DND-41 (cell line): ENCODE measurements around the gene CEP131.

ENCODE experiments used
- EZH2 ChIP-seq: IDR thresholded peaks from 3 replicates; pipeline ENCODE4 v1.6.1; 2012; ENCODE audit warnings: borderline replicate concordance, low read depth, mild to moderate bottlenecking, moderate library complexity, low read length, inconsistent platforms; ENCODE audit not compliant: severe bottlenecking
- TF ChIP-seq, protein P1 (sequence below): IDR thresholded peaks from 2 replicates; pipeline ENCODE4 v1.5.1; 2012; ENCODE audit warnings: borderline replicate concordance, low read length, moderate library complexity, mild to moderate bottlenecking; ENCODE audit not compliant: poor library complexity, severe bottlenecking; ENCODE audit errors: extremely low read depth

GRCh38 chr17:81189016-81189415, 33.7 kb downstream of the CEP131 start:
- TF ChIP-seq, protein P1, sequence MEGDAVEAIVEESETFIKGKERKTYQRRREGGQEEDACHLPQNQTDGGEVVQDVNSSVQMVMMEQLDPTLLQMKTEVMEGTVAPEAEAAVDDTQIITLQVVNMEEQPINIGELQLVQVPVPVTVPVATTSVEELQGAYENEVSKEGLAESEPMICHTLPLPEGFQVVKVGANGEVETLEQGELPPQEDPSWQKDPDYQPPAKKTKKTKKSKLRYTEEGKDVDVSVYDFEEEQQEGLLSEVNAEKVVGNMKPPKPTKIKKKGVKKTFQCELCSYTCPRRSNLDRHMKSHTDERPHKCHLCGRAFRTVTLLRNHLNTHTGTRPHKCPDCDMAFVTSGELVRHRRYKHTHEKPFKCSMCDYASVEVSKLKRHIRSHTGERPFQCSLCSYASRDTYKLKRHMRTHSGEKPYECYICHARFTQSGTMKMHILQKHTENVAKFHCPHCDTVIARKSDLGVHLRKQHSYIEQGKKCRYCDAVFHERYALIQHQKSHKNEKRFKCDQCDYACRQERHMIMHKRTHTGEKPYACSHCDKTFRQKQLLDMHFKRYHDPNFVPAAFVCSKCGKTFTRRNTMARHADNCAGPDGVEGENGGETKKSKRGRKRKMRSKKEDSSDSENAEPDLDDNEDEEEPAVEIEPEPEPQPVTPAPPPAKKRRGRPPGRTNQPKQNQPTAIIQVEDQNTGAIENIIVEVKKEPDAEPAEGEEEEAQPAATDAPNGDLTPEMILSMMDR: no peak
- TF ChIP-seq EZH2: no peak
